ENCODE measurements around the gene CTRB2. TPM values are rescaled to one million over a fixed set of nuclear protein-coding genes. Genes with fewer than 3 reads are reported as not detected.
A peak's percentile ranks its signal among the peaks of the same experiment; 100 is the strongest.

Gene CTRB2
- total RNA-seq, 1 donor from 2014 or later, result not detected

- Histone ChIP-seq H4K20me1 (ENCODE audit: low read depth) (peaks cover 48% of the 10 kb centered on the region), H3K9ac (no peak overlapping the region), H3K4me3 (no peak overlapping the region), H3K4me2 (no peak overlapping the region), H3K9me3 (ENCODE audit: low read depth) (no peaks in the 10 kb centered on the region), H2AFZ (replicated peaks) (no peak overlapping the region), H3K36me3 (no peaks in the 10 kb centered on the region), H3K27ac (no peak overlapping the region), H3F3A (ENCODE audit: low read depth) (peaks cover 8% of the 10 kb centered on the region), H3K4me1 (peaks cover 13% of the 10 kb centered on the region), H3K27me3 (no peaks in the 10 kb centered on the region), H3K79me2 (ENCODE audit: low read depth) (peaks cover 7% of the 10 kb centered on the region)
- TF ChIP-seq EZH2phosphoT487 (IDR thresholded peaks at IDR 0.05), result no peak
- TF ChIP-seq CTCF (IDR thresholded peaks at IDR 0.05), result no peak
- no peak for TF ChIP-seq EZH2 (IDR thresholded peaks at IDR 0.05)
- peaks cover 22% of the 10 kb centered on the region for H3K4me1 Mint-ChIP-seq
- no peak for DNase-seq (ENCODE audit: low spot score)
- H3K27me3 Mint-ChIP-seq (ENCODE audit: insufficient read depth, low read depth), result peaks cover 4% of the 10 kb centered on the region
- peaks cover 19% of the 10 kb centered on the region for H3K36me3 Mint-ChIP-seq
- H3K27ac Mint-ChIP-seq, result peak overlapping the region; percentile 57
- H3K4me3 Mint-ChIP-seq, result peak overlapping the region; percentile 48
- H3K9me3 Mint-ChIP-seq, result no peaks in the 10 kb centered on the region
These were observed 28.8 kb upstream of the CTRB2 start for GRCh38 chr16:75235721-75236193.

- no peak for TF ChIP-seq CTCF (IDR thresholded peaks at IDR 0.05)
- no peak for TF ChIP-seq EZH2 (IDR thresholded peaks at IDR 0.05)
- TF ChIP-seq EZH2phosphoT487 (IDR thresholded peaks at IDR 0.05), result no peak
- no peaks in the 10 kb centered on the region for H3K9me3 ChIP-seq (ENCODE audit: low read depth)
- Mint-ChIP-seq H3K36me3 (peaks cover 22% of the 10 kb centered on the region), H3K4me3 (no peak overlapping the region), H3K27ac (no peak overlapping the region), H3K27me3 (ENCODE audit: insufficient read depth, low read depth) (peaks cover 4% of the 10 kb centered on the region), H3K9me3 (no peaks in the 10 kb centered on the region), H3K4me1 (peaks cover 16% of the 10 kb centered on the region)
- H2AFZ ChIP-seq (replicated peaks), result no peak overlapping the region
- H3K27ac ChIP-seq, result no peak overlapping the region
- H3K36me3 ChIP-seq, result no peaks in the 10 kb centered on the region
- peaks cover 8% of the 10 kb centered on the region for H3F3A ChIP-seq (ENCODE audit: low read depth)
- H3K9ac ChIP-seq, result no peak overlapping the region
- no peak overlapping the region for H3K4me2 ChIP-seq
- H4K20me1 ChIP-seq (ENCODE audit: low read depth), result peaks cover 44% of the 10 kb centered on the region
- H3K4me3 ChIP-seq, result no peak overlapping the region
- DNase-seq (ENCODE audit: low spot score), result no peak
- H3K27me3 ChIP-seq, result no peaks in the 10 kb centered on the region
- H3K79me2 ChIP-seq (ENCODE audit: low read depth), result peaks cover 7% of the 10 kb centered on the region
- H3K4me1 ChIP-seq, result peaks cover 13% of the 10 kb centered on the region
These were observed 28.1 kb upstream of the CTRB2 start for GRCh38 chr16:75234856-75235696.

GRCh38 chr16:75233611-75233938, 26.6 kb upstream of the CTRB2 start:
- Histone ChIP-seq H3F3A (ENCODE audit: low read depth) (peaks cover 8% of the 10 kb centered on the region), H3K27me3 (no peaks in the 10 kb centered on the region), H3K36me3 (no peaks in the 10 kb centered on the region), H4K20me1 (ENCODE audit: low read depth) (peaks cover 29% of the 10 kb centered on the region), H3K4me3 (no peak overlapping the region), H3K9me3 (ENCODE audit: low read depth) (no peaks in the 10 kb centered on the region), H3K27ac (no peak overlapping the region), H3K79me2 (ENCODE audit: low read depth) (peaks cover 4% of the 10 kb centered on the region), H2AFZ (replicated peaks) (no peak overlapping the region), H3K4me1 (peaks cover 7% of the 10 kb centered on the region), H3K9ac (no peak overlapping the region), H3K4me2 (no peak overlapping the region)
- H3K4me3 Mint-ChIP-seq, result no peak overlapping the region
- no peaks in the 10 kb centered on the region for H3K9me3 Mint-ChIP-seq
- peaks cover 4% of the 10 kb centered on the region for H3K27me3 Mint-ChIP-seq (ENCODE audit: insufficient read depth, low read depth)
- H3K27ac Mint-ChIP-seq, result peak overlapping the region; percentile 91
- TF ChIP-seq EZH2phosphoT487 (IDR thresholded peaks at IDR 0.05) (no peak), CTCF (IDR thresholded peaks at IDR 0.05) (no peak), EZH2 (IDR thresholded peaks at IDR 0.05) (no peak)
- no peak for DNase-seq (ENCODE audit: low spot score)
- H3K36me3 Mint-ChIP-seq, result peaks cover 22% of the 10 kb centered on the region
- H3K4me1 Mint-ChIP-seq, result peaks cover 9% of the 10 kb centered on the region

Data from neural progenitor cell (in vitro differentiated cells).